Measurements from ENCODE around the gene ATP6V0D1. TPM values are rescaled to one million over a fixed set of nuclear protein-coding genes. Genes with fewer than 3 reads are reported as not detected.
"Not testable (repeated sequence)": the region's sequence is repeated elsewhere in the genome, so short reads cannot be mapped to it uniquely, and the experiment has no call there.

ATP6V0D1 gene
- total RNA-seq, 1 donor from 2014 or later: 106 TPM

GRCh38 chr16:67429053-67429798, 51.7 kb downstream of the ATP6V0D1 start:
- no peak for DNase-seq (ENCODE audit: low spot score)

DNA sequence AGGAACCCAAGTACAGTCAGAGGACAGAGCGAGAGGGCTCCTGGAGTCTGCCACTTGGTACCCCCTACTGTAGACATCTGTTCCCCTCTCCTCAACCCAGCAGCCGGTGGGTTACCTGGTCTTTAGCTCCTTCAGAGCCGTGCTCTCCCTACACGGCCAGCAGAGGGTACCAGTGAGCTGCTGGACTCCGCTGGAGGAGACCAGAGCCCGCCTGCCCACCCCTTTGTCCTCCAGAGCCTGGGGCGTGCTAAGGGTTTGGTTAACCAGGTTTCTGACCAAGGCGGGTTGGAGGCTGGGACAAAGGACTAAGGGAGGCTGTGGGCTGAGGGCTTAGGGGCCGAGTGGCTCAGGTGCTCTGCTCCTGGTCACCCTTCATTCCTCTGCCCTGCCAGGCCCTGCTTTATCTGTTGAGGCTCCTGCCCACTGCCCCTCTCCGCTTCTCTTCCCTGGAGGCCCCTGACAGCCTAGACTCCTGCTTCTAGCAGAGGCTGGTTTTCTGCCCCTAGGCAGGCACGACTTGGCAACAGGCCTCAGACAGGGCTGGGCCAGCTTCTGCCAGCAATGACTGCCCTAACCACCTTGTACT, 52.7 kb downstream of the ATP6V0D1 start:
- peak; percentile 69 for DNase-seq (ENCODE audit: low spot score)

- no peak for DNase-seq (ENCODE audit: low spot score)
Observed at GRCh38 chr16:67426950-67427349, 54.0 kb downstream of the ATP6V0D1 start.

DNA sequence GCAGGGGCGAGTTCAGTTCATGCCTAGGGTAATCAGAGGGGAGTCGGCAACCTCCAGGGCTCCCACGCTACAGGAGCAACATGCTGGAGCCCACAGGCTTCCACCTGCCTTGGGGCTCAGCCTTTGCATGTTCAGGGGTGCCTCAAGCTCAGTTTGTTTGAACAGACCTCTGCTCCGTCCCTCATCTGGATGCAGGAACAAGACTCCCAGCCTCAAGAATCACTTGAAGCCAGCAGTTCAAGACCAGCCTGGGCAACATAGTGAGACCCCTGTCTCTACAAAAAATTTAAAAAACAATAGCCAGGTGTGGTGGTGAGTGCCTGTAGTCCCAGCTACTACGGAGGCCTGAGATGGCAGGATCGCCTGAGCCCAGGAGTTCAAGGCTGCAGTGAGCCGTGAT, 54.9 kb downstream of the ATP6V0D1 start:
- DNase-seq (ENCODE audit: low spot score): no peak

DNA sequence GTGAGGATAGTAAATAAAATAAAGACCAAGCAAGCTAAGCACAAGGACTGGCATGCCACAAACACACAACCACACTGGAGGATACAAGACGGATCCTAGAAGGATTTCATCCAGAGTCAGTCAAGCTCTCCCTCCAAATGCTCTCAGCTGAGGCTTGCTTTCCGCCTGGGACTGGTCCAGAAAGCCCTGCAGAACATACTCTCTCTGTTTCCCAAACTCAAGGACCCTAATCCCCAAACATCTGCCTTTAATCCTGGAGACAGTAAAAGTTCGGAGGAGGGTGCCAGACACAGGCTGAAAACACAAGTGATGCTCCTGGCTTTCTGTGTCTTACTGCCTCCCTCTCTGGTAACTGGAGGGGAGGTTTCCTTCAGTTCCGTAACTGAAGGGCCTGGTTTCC, 55.4 kb downstream of the ATP6V0D1 start:
- no peak for DNase-seq (ENCODE audit: low spot score)

DNA sequence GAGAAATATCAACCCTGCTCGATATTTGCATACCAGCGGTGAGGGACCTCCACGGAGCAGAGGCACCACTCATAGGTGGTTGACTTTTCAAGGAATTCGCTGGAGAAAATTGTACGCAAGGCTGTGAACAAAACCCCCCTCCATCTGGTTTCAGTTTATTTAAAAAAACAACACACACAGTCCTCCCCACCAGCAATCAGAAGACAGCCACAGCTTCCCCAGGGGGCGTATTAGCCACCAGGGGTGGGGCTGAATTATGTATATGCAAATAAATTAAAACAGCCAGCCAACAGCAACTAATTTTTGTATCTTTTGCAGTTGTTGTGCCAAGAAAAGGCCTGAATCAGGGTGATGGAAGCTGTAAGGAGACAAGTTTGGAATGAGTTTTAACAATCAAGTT, 55.9 kb downstream of the ATP6V0D1 start:
- no peak for DNase-seq (ENCODE audit: low spot score)

DNA sequence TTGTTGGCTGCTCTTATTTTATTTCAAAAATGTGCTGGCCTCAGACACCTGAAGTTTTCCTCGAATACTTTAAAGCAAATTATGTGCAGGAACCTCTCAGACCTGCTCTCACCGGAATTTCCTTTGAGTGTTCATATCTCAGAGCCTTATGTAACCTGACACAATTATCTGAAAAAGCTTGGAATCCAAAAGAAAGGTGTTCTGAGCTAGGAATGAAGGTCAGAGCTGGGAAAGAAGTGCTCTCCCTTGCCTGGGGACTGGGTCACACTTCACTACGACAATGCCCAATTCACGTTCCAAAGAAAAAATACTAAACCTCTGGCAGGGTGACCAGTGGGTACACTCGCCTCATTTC, 56.7 kb downstream of the ATP6V0D1 start:
- no peak for DNase-seq (ENCODE audit: low spot score)

- DNase-seq (ENCODE audit: low spot score): no peak
Observed at GRCh38 chr16:67423611-67424260, 57.2 kb downstream of the ATP6V0D1 start.

- DNase-seq (ENCODE audit: low spot score): no peak
Observed at GRCh38 chr16:67423015-67423414, 57.9 kb downstream of the ATP6V0D1 start.

GRCh38 chr16:67421030-67421429, 59.9 kb downstream of the ATP6V0D1 start:
- no peak for DNase-seq (ENCODE audit: low spot score)

DNA sequence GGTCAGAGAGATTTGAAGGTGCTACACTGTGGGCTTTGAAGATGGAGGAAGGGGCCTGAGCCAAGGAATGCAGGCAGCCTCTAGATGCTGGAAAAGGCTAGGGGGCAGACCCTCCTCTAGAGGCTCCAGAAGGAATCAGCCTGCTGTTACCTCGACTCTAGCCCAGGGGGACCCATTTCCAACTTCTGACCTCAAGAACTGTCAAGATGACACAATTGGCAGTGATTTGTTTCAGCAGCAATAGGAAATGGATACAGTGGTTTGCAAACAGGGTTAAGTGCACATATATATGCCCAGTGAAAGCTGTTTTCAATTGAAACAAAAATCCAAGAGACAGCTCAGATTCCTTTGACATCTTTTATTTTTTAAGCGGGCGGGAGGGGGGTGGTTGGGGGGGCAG, 61.0 kb downstream of the ATP6V0D1 start:
- no peak for DNase-seq (ENCODE audit: low spot score)

GRCh38 chr16:67419502-67419901, 61.5 kb downstream of the ATP6V0D1 start:
- no peak for DNase-seq (ENCODE audit: low spot score)

DNA sequence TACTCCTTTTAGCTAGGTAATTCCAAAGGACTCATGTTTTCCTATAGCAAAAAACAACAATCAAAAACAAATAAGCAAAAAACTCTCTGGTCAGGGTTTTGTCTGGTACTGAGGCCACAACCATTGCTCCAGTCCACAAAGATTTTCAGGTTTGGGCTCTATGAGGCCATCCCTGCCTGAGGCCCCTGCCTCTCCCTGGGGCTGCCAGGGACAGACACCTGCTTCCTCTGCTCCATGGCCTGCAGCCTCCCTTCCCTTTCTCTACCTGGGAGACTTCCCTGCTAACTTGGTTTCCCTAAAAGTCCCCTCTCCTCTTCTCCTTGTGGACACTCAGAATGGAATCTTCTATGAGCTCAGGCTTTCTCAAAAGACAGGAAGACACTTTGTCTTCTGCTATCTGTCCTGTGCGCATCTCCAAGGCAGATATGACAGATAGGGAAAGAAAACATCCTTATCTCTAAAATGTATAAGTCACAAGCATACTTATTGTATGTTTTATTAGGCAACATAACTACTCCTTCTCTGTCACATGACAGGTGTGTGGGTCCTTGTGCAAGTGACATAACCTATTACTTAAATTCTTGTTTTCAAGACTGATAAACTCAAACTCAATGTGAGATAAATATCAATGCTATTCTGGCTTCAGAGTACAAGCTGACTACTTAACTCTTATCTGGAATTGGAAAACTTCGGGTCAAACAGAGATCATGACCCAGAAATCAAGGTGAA, 63.5 kb downstream of the ATP6V0D1 start:
- no peak for DNase-seq (ENCODE audit: low spot score)

DNA sequence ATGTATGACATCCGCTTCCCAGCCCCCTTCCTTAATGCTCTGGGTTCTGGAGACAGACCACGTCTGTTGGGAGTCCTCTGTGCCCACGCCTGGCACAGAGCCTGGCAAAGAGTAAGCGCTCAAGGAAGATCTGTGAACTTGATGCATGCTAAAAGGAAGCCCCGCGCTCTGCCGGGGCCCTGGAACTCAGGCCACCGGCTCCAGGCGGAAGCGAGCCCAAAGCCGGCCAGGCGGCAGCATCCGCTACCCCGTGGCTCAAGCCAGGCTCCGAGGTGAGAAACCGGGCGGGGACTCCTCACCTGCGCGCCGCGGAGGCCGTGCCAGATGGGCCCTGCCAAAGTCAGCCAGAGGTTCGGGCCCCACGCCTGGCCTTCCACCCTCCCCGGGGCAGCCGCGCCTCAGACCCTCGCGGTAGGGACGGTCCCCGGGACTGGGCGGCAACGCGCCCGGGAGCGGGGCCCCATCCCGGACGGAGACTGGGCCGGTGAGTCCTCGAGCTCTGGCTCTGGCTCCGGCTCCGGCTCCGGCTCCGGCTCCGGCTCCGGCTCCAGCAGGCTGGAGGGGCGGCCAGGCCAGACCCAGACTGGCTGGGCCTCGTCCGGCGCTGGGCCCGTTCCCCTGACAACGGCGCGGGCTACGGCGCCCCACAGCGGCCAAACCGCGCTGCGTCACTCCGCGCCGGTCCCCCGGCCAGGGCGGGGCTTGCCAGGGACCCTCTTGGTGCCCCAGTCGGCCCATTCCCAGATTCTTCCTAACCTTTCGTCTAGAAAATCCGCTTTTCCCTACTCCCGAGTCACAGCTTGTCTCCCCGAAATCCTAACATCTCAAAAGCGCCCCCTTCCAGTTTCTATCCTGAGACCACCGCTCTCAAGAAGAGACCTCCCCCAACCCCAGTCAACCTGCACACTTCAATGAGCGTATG, 64.8 kb downstream of the ATP6V0D1 start, which contains the start of gene ZDHHC1:
ZDHHC1 (minus strand) TSS at position 606 of the 922 bp plus-strand sequence. CDS start 8,702 bp downstream, outside the sequence.
- DNase-seq (ENCODE audit: low spot score): peak; percentile 64

DNA sequence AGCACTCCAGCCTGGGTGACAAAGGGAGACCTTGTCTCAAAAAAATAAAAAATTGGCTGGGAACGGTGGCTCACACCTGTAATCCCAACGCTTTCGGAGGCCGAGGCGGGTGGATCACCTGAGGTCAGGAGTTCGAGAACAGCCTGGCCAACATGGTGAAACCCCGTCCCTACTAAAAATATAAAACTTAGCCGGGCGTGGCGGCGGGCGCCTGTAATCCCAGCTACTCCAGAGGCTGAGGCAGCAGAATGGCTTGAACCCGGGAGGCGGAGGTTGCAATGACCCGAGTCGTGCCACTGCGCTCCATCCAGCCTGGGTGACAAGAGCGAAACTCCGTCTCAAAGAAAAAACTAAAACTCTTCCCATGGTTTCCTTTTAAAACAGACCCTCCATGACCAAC, 65.5 kb downstream of the ATP6V0D1 start:
- DNase-seq (ENCODE audit: low spot score): not testable (repeated sequence)

- no peak for DNase-seq (ENCODE audit: low spot score)
Observed at GRCh38 chr16:67413978-67414911, 66.7 kb downstream of the ATP6V0D1 start.

GRCh38 chr16:67412294-67412693, 68.7 kb downstream of the ATP6V0D1 start:
- DNase-seq (ENCODE audit: low spot score): no peak

GRCh38 chr16:67411339-67411738, 69.6 kb downstream of the ATP6V0D1 start:
- DNase-seq (ENCODE audit: low spot score): no peak

GRCh38 chr16:67409631-67410030, 71.3 kb downstream of the ATP6V0D1 start:
- DNase-seq (ENCODE audit: low spot score): no peak

GRCh38 chr16:67407788-67408452, 73.0 kb downstream of the ATP6V0D1 start:
- no peak for DNase-seq (ENCODE audit: low spot score)
